Left hindlimb (tissue), 1 donor: ENCODE data around the gene AMN1.
"Not testable (repeated sequence)": the region's sequence is repeated elsewhere in the genome, so short reads cannot be mapped to it uniquely, and the experiment has no call there.

Experiments used
- DNase-seq: peaks from one replicate; pipeline ENCODE4 v3.0.0-alpha.2; 2018

AMN1 gene

GRCh38 chr12:31732926-31733548, 4.2 kb upstream of the AMN1 start:
- DNase-seq, result no peak

- not testable (repeated sequence) for DNase-seq
Observed at GRCh38 chr12:31731203-31731602, 2.4 kb upstream of the AMN1 start.

- DNase-seq, result no peak
Observed at GRCh38 chr12:31729705-31730104, 884 bp upstream of the AMN1 start.

GRCh38 chr12:31728289-31728916, 418 bp downstream of the AMN1 start:
- no peak for DNase-seq

- no peak for DNase-seq
Observed at GRCh38 chr12:31727192-31727591, 1.6 kb downstream of the AMN1 start.

DNA sequence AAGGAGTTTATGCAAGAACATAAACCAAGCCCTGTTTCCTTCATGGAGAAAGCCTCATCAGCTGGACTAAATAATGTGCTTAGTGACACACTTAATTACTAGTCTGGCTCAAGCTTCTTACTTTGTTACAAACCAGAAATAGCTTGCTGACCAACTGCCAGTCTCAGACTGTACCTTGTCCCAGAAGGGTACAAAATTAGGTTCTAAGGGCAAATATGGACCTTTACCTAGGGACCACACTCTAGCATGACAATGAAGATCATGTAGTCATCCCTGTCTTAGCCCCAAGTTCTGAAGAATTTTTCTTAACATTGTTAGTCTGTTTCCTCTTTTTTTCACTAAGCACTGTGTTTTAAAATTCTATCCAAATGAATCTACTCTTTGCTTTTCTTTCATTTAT, 2.2 kb downstream of the AMN1 start:
- no peak for DNase-seq

DNA sequence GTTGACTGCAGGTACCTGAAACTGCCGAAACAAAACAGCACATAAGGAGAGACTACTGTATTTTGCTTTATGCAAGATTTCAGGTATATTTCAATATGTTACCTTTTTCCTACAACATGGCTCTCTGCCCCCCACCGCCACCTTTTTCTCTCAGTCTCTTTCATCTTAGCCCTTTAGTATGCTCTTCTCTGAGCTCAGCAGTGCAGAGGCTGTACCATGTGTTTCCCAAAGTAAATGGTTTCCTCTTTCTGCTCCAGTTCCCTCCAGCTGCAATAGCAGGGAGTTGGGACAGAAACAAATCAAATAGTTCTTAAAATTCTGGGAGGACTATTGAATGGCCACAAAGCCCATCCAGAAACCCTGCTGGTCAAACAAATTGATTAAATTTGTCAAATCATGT, 4.3 kb downstream of the AMN1 start:
- no peak for DNase-seq

DNA sequence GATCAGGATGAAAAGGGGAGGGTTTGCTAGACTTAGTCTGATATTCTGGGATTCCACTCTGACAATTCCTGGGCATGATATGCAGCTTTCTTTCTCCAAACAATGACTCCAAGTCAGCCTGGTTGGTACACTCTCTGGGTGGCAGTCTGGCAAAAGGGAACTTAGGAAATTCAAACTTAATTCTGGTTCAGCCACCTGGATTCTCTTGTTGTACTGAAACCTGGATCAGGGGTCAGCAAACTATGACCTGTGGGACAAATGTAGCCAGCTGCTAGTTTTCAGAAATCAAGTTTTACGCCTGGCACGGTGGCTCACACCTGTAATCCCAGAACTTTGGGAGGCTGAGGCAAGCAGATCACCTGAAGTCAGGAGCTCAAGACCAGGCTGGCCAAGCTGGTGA, 6.2 kb downstream of the AMN1 start:
- DNase-seq, result no peak

- DNase-seq, result not testable (repeated sequence)
Observed at GRCh38 chr12:31718542-31719198, 10.2 kb downstream of the AMN1 start.

DNA sequence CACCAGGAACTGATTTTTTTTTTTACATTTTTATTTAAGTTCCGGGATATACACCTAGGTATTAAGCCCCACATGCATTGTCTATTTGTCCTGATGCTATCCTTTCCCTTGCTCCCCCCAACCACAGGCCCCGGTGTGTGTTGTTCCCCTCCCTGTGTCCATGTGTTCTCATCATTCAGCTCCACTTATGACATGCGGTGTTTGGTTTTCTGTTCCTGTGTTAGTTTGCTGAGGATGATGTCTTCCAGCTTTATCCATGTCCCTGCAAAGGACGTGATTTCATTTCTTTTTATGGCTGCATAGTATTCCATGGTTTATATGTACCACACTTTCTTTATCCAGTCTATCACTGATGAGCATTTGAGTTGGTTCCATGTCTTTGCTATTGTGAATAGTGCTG, 11.8 kb downstream of the AMN1 start:
- DNase-seq, result not testable (repeated sequence)

DNA sequence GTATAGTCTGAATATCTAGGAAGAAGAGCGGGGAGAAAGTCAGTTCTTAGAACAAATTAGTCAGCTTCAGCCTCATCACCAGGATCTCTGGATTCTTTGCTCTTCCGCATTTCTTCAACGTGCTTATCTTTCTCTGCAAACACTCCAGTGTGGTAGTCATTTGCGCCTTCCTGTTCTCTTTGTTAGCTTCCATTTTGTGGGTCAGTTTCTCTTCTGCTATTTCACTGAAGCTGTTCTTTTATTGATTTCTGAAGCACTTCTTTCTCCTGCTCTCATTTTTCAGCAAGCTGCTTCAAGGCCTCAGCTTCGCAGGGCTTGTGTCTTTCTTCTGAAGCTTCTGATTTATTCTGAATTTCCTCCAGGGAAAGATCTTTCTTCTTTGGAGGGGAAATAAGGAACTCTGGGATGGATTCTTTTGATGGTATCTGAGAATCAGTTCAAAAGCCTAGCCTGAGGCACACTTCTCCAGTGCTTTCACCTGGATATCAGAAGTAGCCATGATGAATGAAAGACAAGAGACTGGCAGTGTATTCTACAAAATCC, 13.5 kb downstream of the AMN1 start:
- DNase-seq, result no peak

DNA sequence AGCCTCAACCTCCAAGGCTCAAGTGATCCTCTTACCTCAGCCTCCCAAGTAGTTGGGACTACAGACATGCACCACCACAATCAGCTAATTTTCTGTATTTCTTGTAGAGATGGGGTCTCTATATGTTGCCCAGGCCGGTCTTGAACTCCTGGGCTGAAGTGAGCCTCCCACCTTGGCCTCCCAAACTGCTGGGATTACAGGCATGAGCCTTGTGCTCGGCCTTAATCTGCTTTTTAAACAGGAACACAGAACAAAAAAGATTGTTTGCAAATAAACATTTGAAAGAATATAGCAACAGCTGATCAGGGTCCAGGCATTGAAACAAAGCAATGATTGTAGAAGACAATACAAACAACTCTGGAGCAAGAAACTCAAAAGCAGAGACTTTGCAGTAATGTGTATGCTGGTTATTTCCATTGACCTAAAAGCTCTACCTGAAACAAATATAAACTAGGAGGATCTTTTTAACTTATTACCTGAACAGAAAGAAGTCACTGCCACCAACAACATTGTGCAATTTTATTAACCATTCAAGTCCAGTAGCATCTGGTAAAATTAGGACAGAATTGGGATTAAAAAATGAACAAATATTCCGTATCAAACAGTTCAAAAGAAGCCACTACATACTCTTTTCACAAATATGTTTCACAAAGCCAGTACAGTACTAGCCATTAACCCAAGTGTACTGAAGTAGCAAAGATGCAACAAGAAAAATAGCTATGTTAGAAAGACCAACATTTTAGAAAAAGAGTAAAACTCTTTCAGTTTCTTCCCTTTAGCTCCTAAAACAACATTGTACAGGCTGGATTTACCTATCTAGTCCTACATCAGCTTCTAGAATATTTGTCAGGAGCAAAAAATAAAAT, 14.2 kb downstream of the AMN1 start:
- DNase-seq, result no peak

DNA sequence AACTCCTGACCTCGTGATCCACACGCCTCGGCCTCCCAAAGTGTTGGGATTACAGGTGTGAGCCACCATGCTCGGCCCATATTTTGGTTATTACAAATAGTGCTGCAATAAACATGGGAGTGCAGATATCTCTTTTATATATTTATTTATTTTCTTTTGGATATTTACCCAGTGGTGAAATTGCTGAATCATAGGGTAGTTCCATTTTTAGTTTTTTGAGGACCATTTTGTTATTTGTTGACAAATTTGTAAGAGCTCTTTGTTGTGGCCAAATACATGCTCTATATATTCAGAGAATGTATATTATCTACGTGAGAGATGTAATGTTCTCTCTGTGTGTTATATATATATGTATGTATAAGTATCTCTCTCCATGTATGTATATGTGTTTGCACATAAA, 15.9 kb downstream of the AMN1 start:
- no peak for DNase-seq

- no peak for DNase-seq
Observed at GRCh38 chr12:31710021-31710818, 18.6 kb downstream of the AMN1 start.

DNA sequence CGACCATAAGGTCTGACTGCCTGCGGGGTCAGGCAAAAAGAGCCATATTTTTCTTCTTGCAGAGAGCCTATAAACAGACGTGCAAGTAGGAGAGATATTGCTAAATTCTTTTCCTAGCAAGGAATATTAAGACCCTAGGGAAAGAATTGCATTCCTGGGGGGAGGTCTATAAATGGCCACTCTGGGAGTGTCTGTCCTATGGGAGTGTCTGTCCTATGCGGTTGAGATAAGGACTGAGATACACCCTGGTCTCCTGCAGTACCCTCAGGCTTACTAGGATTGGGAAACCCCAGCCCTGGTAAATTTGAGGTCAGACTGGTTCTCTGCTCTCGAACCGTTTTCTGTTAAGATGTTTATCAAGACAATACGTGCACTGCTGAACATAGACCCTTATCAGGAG, 20.7 kb downstream of the AMN1 start:
- not testable (repeated sequence) for DNase-seq

DNA sequence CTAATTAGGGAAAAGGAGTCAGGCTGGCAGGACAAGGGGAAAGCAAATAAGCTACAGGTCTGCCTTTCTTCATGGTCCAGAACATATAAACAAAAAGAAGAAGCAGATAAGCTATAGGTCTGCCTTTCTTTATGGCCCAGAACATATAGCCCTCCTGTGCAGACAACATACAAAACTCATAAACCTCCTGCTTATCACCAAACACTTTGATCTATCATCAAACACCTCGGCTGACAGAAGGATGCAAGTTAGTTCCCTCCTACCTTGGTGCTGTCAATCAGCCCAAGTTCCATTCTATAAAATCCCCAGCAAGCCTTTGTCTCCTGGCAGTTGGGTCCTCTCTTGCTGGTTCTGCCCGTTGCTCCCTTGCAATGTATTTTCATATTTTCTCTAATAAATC, 23.2 kb downstream of the AMN1 start:
- no peak for DNase-seq

GRCh38 chr12:31702047-31702446, 26.8 kb downstream of the AMN1 start:
- DNase-seq, result no peak

DNA sequence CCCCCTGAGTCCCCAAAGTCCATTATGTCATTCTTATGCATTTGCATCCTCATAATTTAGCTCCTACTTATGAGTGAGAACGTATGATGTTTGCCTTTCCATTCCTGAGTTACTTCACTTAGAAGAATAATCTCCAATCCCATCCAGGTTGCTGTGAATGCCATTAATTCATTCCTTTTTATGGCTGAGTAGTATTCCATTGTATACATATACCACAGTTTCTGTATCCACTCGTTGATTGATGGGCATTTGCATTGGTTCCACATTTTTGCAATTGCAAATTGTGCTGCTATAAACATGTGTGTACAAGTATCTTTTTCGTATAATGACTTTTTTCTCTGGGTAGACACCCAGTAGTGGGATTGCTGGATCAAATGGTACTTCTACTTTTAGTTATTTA, 38.9 kb downstream of the AMN1 start:
- DNase-seq, result not testable (repeated sequence)

DNA sequence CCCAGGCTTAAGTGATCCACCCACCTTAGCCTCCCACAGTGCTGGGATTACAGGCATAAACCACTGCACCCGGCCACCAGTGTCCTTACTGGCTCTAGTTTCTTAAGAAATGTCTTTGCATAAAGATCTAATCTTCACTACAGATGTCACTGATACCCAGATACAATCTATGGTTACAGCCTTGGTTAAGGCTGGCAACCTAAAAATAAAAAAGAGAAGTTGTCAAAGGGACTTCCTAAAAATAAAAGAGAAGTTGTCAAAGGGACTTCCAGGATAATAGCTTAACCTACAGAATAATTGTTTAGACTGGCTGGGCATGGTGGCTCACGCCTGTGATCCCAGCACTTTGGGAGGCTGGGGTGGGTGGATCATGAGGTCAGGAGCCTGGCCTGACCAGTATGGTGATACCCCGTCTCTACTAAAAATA, 41.7 kb downstream of the AMN1 start:
- DNase-seq, result no peak

DNA sequence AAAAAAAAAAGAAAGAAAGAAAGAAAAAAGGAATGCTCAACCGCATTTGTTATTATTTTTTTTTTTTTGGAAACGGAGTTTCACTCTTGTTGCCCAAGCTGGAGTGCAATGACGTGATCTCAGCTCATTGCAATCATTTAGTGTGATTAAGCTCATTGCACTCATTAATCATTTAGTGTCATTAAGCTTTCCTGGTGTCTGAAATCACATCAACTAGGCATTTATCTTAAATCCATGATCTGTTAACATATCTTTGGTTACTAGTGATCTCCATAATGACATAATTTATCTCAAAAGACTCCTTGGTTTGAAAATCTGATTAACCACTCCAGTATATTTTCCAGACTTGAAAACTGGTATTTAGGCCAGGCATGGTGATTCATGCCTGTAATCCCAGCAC, 43.0 kb downstream of the AMN1 start:
- no peak for DNase-seq

- DNase-seq, result no peak
Observed at GRCh38 chr12:31682136-31682962, 46.5 kb downstream of the AMN1 start.
